Muscle layer of duodenum (tissue), 2 donors: ENCODE measurements around the gene KLF1.

Experiments
- H3K27ac ChIP-seq: one replicate; pipeline ENCODE4 v1.7.0; 2013; ENCODE audit warnings: mild to moderate bottlenecking, low read length
- H3K27me3 ChIP-seq: one replicate; pipeline ENCODE4 v1.7.0; 2013; ENCODE audit warnings: low read depth, mild to moderate bottlenecking, control low read depth, low read length
- H3K36me3 ChIP-seq, 2 donors: one replicate each; pipeline ENCODE4 v1.7.0; 2013; ENCODE audit warnings: low read length in 2 of 2, control low read depth in 1 of 2, mild to moderate bottlenecking in 1 of 2; ENCODE audit not compliant: insufficient read depth in 2 of 2, control insufficient read depth in 1 of 2
- H3K4me1 ChIP-seq, 2 donors: one replicate each; pipeline ENCODE4 v1.7.0; 2013; ENCODE audit warnings: low read length in 2 of 2, mild to moderate bottlenecking in 2 of 2, control low read depth in 1 of 2, moderate library complexity in 1 of 2; ENCODE audit not compliant: insufficient read depth in 2 of 2, control insufficient read depth in 1 of 2
- H3K4me3 ChIP-seq, 2 donors: one replicate each; pipeline ENCODE4 v1.7.0; 2013; ENCODE audit warnings: low read length in 2 of 2, low read depth in 1 of 2, mild to moderate bottlenecking in 1 of 2
- H3K9me3 ChIP-seq, 2 donors: one replicate each; pipeline ENCODE4 v1.7.0; 2013; ENCODE audit warnings: low read length in 2 of 2, control low read depth in 1 of 2, mild to moderate bottlenecking in 1 of 2; ENCODE audit not compliant: control insufficient read depth in 1 of 2
- donor health status: healthy.

KLF1 gene

GRCh38 chr19:12875086-12875485 lies 11.9 kb downstream of the KLF1 start:
- no peaks in the 10 kb centered on the region for H3K4me1 ChIP-seq
- H3K36me3 ChIP-seq: peaks cover 0 to 36% of the 10 kb centered on the region in 2 donors
- H3K27me3 ChIP-seq: no peaks in the 10 kb centered on the region
- H3K27ac ChIP-seq: no peak overlapping the region
- no peaks in the 10 kb centered on the region for H3K9me3 ChIP-seq
- no peak overlapping the region for H3K4me3 ChIP-seq

- Histone ChIP-seq H3K36me3 (peaks cover 0 to 36% of the 10 kb centered on the region in 2 donors), H3K27me3 (no peaks in the 10 kb centered on the region), H3K4me1 (no peaks in the 10 kb centered on the region), H3K4me3 (peak overlapping the region in 1 of 2 donors; percentile 40), H3K9me3 (no peaks in the 10 kb centered on the region), H3K27ac (no peak overlapping the region)
These were observed 12.9 kb downstream of the KLF1 start for GRCh38 chr19:12873891-12874745.

GRCh38 chr19:12872941-12873890 lies 13.8 kb downstream of the KLF1 start:
- H3K27ac ChIP-seq: no peak overlapping the region
- H3K36me3 ChIP-seq: peaks cover 0 to 32% of the 10 kb centered on the region in 2 donors
- H3K4me1 ChIP-seq: no peaks in the 10 kb centered on the region
- H3K9me3 ChIP-seq: no peaks in the 10 kb centered on the region
- H3K4me3 ChIP-seq: peak overlapping the region; percentile 21 to 40
- H3K27me3 ChIP-seq: no peaks in the 10 kb centered on the region

- Histone ChIP-seq H3K36me3 (peaks cover 0 to 25% of the 10 kb centered on the region in 2 donors), H3K9me3 (no peaks in the 10 kb centered on the region), H3K27me3 (no peaks in the 10 kb centered on the region), H3K4me1 (peaks cover 0 to 6% of the 10 kb centered on the region in 2 donors), H3K27ac (no peak overlapping the region), H3K4me3 (no peak overlapping the region)
These were observed 14.7 kb downstream of the KLF1 start for GRCh38 chr19:12872255-12872654.

- no peak overlapping the region for H3K4me3 ChIP-seq
- H3K9me3 ChIP-seq: no peaks in the 10 kb centered on the region
- H3K36me3 ChIP-seq: peaks cover 0 to 20% of the 10 kb centered on the region in 2 donors
- H3K27ac ChIP-seq: no peak overlapping the region
- H3K27me3 ChIP-seq: no peaks in the 10 kb centered on the region
- H3K4me1 ChIP-seq: peaks cover 0 to 9% of the 10 kb centered on the region in 2 donors
These were observed 15.3 kb downstream of the KLF1 start for GRCh38 chr19:12871681-12872080.

- Histone ChIP-seq H3K4me3 (no peak overlapping the region), H3K9me3 (no peaks in the 10 kb centered on the region), H3K27me3 (no peaks in the 10 kb centered on the region), H3K36me3 (peaks cover 0 to under 1% of the 10 kb centered on the region in 2 donors), H3K27ac (no peak overlapping the region), H3K4me1 (peaks cover 0 to 9% of the 10 kb centered on the region in 2 donors)
These were observed 18.4 kb downstream of the KLF1 start for GRCh38 chr19:12868540-12869112.

GRCh38 chr19:12867120-12868099 lies 19.6 kb downstream of the KLF1 start:
- no peak overlapping the region for H3K27ac ChIP-seq
- no peaks in the 10 kb centered on the region for H3K36me3 ChIP-seq
- no peaks in the 10 kb centered on the region for H3K9me3 ChIP-seq
- no peaks in the 10 kb centered on the region for H3K27me3 ChIP-seq
- peak overlapping the region; percentile 37 to 60 for H3K4me3 ChIP-seq
- peaks cover 0 to 9% of the 10 kb centered on the region in 2 donors for H3K4me1 ChIP-seq

- no peaks in the 10 kb centered on the region for H3K27me3 ChIP-seq
- H3K27ac ChIP-seq: no peak overlapping the region
- peaks cover 0 to 9% of the 10 kb centered on the region in 2 donors for H3K4me1 ChIP-seq
- H3K36me3 ChIP-seq: no peaks in the 10 kb centered on the region
- H3K4me3 ChIP-seq: no peak overlapping the region
- no peaks in the 10 kb centered on the region for H3K9me3 ChIP-seq
These were observed 20.4 kb downstream of the KLF1 start for GRCh38 chr19:12866416-12867119.

- no peaks in the 10 kb centered on the region for H3K36me3 ChIP-seq
- H3K27ac ChIP-seq: no peak overlapping the region
- H3K9me3 ChIP-seq: no peaks in the 10 kb centered on the region
- no peaks in the 10 kb centered on the region for H3K27me3 ChIP-seq
- H3K4me3 ChIP-seq: no peak overlapping the region
- H3K4me1 ChIP-seq: peaks cover 0 to 9% of the 10 kb centered on the region in 2 donors
These were observed 21.1 kb downstream of the KLF1 start for GRCh38 chr19:12865746-12866415.
